Uterus (tissue), 4 donors: ENCODE measurements around the gene ZNF827. TPM values are rescaled to one million over a fixed set of nuclear protein-coding genes. Genes with fewer than 3 reads are reported as not detected.

Experiments
- DNase-seq, 2 donors: peaks; one replicate each; pipeline ENCODE4 v3.0.0-alpha.2; 2019 to 2020
- H3K27ac ChIP-seq, 2 donors: fragments of 200-600 bp; sonication (generic); 1 replicate in 1 of 2; 2 replicates in 1 of 2; pipeline ENCODE4 v1.5.1; 2016 to 2018
- H3K27me3 ChIP-seq, 2 donors: fragments of 200-600 bp; sonication (generic); one replicate each; pipeline ENCODE4 v1.5.1; 2018 to 2019; ENCODE audit warnings: control low read depth in 1 of 2
- H3K36me3 ChIP-seq, 2 donors: fragments of 200-600 bp; sonication (generic); one replicate each; pipeline ENCODE4 v1.5.1; 2019; ENCODE audit warnings: control low read depth in 1 of 2
- H3K4me1 ChIP-seq, 2 donors: fragments of 200-600 bp; sonication (generic); one replicate each; pipeline ENCODE4 v1.5.1; 2018 to 2019; ENCODE audit warnings: control low read depth in 1 of 2
- H3K4me3 ChIP-seq, 2 donors: fragments of 200-600 bp; sonication (generic); 1 replicate in 1 of 2; 2 replicates in 1 of 2; pipeline ENCODE4 v1.5.1; 2018 to 2019; ENCODE audit warnings: mild to moderate bottlenecking in 1 of 2
- H3K9me3 ChIP-seq, 2 donors: fragments of 200-600 bp; sonication (generic); one replicate each; pipeline ENCODE4 v1.5.1; 2019; ENCODE audit warnings: control low read depth in 1 of 2
- POLR2A ChIP-seq, 2 donors: fragments of 450-650 bp; IDR thresholded peaks; one replicate each; pipeline ENCODE4 v1.6.1; 2016; ENCODE audit warnings: antibody characterized with exemption in 2 of 2, mild to moderate bottlenecking in 1 of 2, moderate library complexity in 1 of 2
- intact Hi-C: fragments of 100-400 bp; cut with DNase I; formaldehyde crosslinking; loops from one replicate; pipeline ENCODE4 v1.15.1; 2023; ENCODE audit warnings: low total_unique reads
- total RNA-seq, 4 donors: library from RNA; depleted of rRNA in 3 of 4; stranded (reverse); fragments of >200 nt in 3 of 4; gene quantifications; one replicate each; pipeline versions ENCODE4 v1.1.0 to v1.2.4, GENCODE V29; 2014 to 2023
- TF ChIP-seq, protein P1 (sequence below), 4 experiments: fragments of 200-600 bp in 2 of 4; fragments of 450-650 bp in 2 of 4; sonication (generic) in 2 of 4; IDR thresholded peaks; one replicate each; pipeline ENCODE4 v1.5.1; 2016 to 2019; ENCODE audit warnings: antibody characterized with exemption in 4 of 4, mild to moderate bottlenecking in 2 of 4, moderate library complexity in 1 of 4
- donor health status: DM: yes; HTN: yes; CAD: no.

Gene ZNF827
- total RNA-seq, 4 donors from 2014 or later, result 2.9 to 33.1 (median 14.2) TPM

DNA sequence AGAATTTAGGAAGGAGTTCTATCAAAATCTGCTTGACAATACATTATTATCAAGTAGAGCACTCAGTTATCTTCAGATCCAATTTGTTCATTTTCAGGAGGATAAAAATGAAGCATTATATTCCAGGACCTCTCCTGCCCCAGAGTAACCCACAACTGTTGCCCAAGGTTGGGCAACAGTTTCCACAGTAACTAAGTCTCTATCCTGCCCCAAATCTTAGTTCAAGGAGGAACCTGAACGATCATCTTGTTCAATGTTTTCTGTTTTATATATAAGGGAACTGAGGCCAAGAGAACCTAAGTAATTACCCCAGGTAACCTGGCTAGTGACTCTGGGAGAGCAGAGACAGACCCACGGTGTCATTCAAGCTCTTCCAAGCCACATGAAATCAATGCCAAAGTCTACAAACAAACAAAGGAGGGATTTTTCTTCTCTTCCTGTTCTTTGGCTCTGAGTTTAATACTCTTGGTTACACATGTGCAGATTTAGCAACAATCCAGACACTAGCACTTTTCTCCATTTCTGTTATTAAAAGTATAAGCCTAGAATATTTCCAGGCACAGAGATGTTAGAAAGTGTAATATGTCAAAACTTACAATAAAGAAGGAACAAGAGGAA is 153.1 kb downstream of the ZNF827 start:
- Histone ChIP-seq H3K9me3 (no peaks in the 10 kb centered on the region), H3K4me1 (no peaks in the 10 kb centered on the region), H3K27ac (no peak overlapping the region), H3K36me3 (no peaks in the 10 kb centered on the region), H3K27me3 (no peaks in the 10 kb centered on the region), H3K4me3 (no peak overlapping the region)
- DNase-seq, result no peak
- TF ChIP-seq, protein P1, sequence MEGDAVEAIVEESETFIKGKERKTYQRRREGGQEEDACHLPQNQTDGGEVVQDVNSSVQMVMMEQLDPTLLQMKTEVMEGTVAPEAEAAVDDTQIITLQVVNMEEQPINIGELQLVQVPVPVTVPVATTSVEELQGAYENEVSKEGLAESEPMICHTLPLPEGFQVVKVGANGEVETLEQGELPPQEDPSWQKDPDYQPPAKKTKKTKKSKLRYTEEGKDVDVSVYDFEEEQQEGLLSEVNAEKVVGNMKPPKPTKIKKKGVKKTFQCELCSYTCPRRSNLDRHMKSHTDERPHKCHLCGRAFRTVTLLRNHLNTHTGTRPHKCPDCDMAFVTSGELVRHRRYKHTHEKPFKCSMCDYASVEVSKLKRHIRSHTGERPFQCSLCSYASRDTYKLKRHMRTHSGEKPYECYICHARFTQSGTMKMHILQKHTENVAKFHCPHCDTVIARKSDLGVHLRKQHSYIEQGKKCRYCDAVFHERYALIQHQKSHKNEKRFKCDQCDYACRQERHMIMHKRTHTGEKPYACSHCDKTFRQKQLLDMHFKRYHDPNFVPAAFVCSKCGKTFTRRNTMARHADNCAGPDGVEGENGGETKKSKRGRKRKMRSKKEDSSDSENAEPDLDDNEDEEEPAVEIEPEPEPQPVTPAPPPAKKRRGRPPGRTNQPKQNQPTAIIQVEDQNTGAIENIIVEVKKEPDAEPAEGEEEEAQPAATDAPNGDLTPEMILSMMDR (IDR thresholded peaks at IDR 0.05), result no peak
- no peak for TF ChIP-seq POLR2A (IDR thresholded peaks at IDR 0.05)
- intact Hi-C loops, result no loop called here

DNA sequence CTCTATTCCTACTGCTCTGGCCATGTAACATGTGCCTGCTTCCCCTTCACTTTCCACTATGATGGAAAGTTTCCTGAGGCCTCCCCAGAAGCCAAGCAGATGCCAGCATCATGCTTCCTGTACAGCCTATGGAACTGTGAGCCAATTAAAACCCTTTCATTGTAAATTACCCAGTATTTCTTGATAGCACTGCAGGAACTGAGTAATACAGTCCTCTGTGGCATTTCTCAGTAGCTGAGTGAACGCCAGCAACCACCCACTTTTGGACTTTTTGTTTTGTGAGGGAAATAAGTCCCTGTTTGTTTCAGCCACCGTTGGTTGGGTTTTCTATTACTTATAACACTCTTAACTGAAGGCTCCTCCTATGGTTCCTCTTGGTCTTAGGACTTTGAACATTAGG is 154.6 kb downstream of the ZNF827 start:
- Histone ChIP-seq H3K27me3 (no peaks in the 10 kb centered on the region), H3K27ac (no peak overlapping the region), H3K4me1 (no peaks in the 10 kb centered on the region), H3K36me3 (no peaks in the 10 kb centered on the region), H3K9me3 (no peaks in the 10 kb centered on the region), H3K4me3 (no peak overlapping the region)
- intact Hi-C loops, result no loop called here
- no peak for TF ChIP-seq POLR2A (IDR thresholded peaks at IDR 0.05)
- TF ChIP-seq, protein P1 (IDR thresholded peaks at IDR 0.05), result no peak
- no peak for DNase-seq

DNA sequence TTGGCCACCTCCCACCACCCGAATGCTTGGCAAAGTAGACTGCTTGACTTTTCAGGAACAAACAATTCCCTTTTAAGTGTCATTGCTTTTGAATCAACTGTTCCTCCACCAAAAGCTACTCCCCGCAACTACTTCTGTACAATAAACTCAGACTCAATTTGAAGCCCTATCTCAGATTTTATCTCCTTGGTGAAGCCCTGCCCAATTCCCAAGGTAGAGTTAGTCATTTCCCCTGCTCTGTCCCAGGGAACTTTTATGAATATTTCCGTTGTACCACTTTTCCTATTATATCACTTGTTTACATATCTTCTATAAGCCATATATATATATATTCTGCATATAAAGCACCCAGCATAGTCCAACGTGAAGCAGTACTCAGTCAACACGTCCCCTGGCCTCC is 155.9 kb downstream of the ZNF827 start:
- TF ChIP-seq POLR2A (IDR thresholded peaks at IDR 0.05), result no peak
- TF ChIP-seq, protein P1 (IDR thresholded peaks at IDR 0.05), result no peak
- Histone ChIP-seq H3K9me3 (no peaks in the 10 kb centered on the region), H3K36me3 (no peaks in the 10 kb centered on the region), H3K4me1 (no peaks in the 10 kb centered on the region), H3K27me3 (no peaks in the 10 kb centered on the region), H3K27ac (no peak overlapping the region), H3K4me3 (no peak overlapping the region)
- intact Hi-C loops, result no loop called here
- DNase-seq, result no peak

DNA sequence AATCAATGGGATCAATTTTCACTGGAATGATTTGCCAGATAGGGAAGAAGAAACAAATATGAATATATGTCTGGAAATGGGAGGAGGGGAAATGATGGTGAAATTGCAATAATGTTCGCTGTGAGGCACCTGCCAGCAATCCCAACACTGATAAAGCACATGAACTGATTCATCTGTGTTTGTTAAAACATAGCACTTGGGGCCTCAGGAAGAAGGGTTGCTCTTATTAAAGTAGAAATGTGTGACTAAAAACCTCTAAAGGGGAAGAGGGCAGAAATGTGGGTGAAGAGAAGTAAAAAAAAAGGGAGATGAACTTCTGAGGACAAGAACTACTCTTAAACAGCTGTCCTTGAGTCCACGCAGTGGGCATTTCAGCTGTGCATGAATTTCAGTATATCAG is 157.3 kb downstream of the ZNF827 start:
- Histone ChIP-seq H3K4me3 (no peak overlapping the region), H3K36me3 (no peaks in the 10 kb centered on the region), H3K9me3 (no peaks in the 10 kb centered on the region), H3K4me1 (no peaks in the 10 kb centered on the region), H3K27me3 (no peaks in the 10 kb centered on the region), H3K27ac (no peak overlapping the region)
- DNase-seq, result no peak
- TF ChIP-seq POLR2A (IDR thresholded peaks at IDR 0.05), result no peak
- TF ChIP-seq, protein P1 (IDR thresholded peaks at IDR 0.05), result no peak
- intact Hi-C loops, result no loop called here

DNA sequence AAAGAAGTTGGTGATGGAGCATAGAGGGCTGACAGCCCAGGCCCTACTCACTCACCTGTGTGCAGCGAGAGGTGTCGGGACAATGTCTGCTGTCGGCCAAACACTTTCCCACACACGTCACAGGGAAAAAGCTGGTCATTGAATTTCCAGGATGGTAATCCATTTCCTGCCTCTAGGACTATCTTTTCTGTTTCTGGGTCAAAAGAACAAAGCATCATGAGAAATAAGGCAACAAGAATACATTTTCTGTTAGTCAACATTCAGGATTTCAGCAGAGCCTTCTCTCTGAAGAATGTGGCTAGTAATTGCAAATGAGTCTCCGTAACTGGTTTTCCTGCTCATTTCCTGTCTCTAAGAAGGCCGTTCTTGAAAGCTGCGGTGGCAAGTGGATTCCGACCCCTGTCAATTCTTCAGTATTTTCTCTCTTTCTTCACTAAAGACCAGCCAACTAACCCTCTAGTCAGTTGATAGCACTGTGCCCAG is 159.3 kb downstream of the ZNF827 start:
- TF ChIP-seq, protein P1 (IDR thresholded peaks at IDR 0.05), result no peak
- no peak for TF ChIP-seq POLR2A (IDR thresholded peaks at IDR 0.05)
- Histone ChIP-seq H3K36me3 (no peaks in the 10 kb centered on the region), H3K4me1 (no peaks in the 10 kb centered on the region), H3K4me3 (no peak overlapping the region), H3K27me3 (no peaks in the 10 kb centered on the region), H3K9me3 (no peaks in the 10 kb centered on the region), H3K27ac (no peak overlapping the region)
- intact Hi-C loops, result no loop called here
- no peak for DNase-seq
